ENCODE results near the gene HOXA11.

Gene HOXA11

GRCh38 chr7:27199849-27200760 is 15.1 kb upstream of the HOXA11 start, which contains the start of gene HOXA13:
Gene HOXA13 (minus strand): TSS chr7:27200091. CDS start chr7:27200077, 14 bp downstream.
- Histone ChIP-seq H2BK12ac (ENCODE audit: low read length in 2 of 2) (no peak within 1 kb of the TSS), H4K8ac (ENCODE audit: low read length) (no peak within 1 kb of the TSS), H3K23ac (ENCODE audit: low read length in 2 of 2) (no peak within 1 kb of the TSS), H3K4ac (ENCODE audit: low read depth in 1 of 2, low read length in 2 of 2) (no peak within 1 kb of the TSS), H3K4me1 (ENCODE audit: control insufficient read depth, insufficient read depth, low read depth, low read length) (peaks cover 28% of the 10 kb centered on the region), H3K27me3 (ENCODE audit: control insufficient read depth in 1 of 2, insufficient read depth in 1 of 2, low read length in 2 of 2) (peaks cover 79 to 89% of the 10 kb centered on the region in 2 experiments), H2AFZ (ENCODE audit: low read depth, low read length) (peak within 1 kb of the TSS; percentile 52), H3K9me3 (ENCODE audit: control insufficient read depth, low read length) (no peaks in the 10 kb centered on the region), H2BK5ac (ENCODE audit: low read depth, low read length, poor library complexity, severe bottlenecking) (no peak within 1 kb of the TSS), H3K27ac (ENCODE audit: low read length, poor library complexity, severe bottlenecking) (no peak within 1 kb of the TSS), H2AK5ac (ENCODE audit: low read length, severe bottlenecking) (no peak within 1 kb of the TSS), H3K9ac (ENCODE audit: low read length) (no peak within 1 kb of the TSS), H3K4me3 (ENCODE audit: insufficient read depth in 1 of 2, low read depth in 1 of 2, low read length in 2 of 2) (peak within 1 kb of the TSS; percentile 47 to 75), H2BK15ac (ENCODE audit: low read depth, poor library complexity, severe bottlenecking) (no peak within 1 kb of the TSS), H3K4me2 (ENCODE audit: low read length, poor library complexity, severe bottlenecking) (peak within 1 kb of the TSS; percentile 68), H3K18ac (ENCODE audit: low read depth in 1 of 2, low read length in 2 of 2) (no peak within 1 kb of the TSS), H2BK120ac (ENCODE audit: low read depth, low read length) (no peak within 1 kb of the TSS), H3K36me3 (ENCODE audit: control insufficient read depth in 1 of 2, insufficient read depth in 2 of 2, low read depth in 1 of 2, low read length in 2 of 2) (no peaks in the 10 kb centered on the region), H3K14ac (ENCODE audit: low read length in 2 of 2) (no peak within 1 kb of the TSS), H4K91ac (ENCODE audit: low read length) (no peak within 1 kb of the TSS), H3K79me1 (replicated peaks; ENCODE audit: low read length, poor library complexity, severe bottlenecking) (no peaks in the 10 kb centered on the region)
- under 1% methylated on average over 59 of the region's 99 CpGs for WGBS
- peak; percentile 8 for DNase-seq

DNA sequence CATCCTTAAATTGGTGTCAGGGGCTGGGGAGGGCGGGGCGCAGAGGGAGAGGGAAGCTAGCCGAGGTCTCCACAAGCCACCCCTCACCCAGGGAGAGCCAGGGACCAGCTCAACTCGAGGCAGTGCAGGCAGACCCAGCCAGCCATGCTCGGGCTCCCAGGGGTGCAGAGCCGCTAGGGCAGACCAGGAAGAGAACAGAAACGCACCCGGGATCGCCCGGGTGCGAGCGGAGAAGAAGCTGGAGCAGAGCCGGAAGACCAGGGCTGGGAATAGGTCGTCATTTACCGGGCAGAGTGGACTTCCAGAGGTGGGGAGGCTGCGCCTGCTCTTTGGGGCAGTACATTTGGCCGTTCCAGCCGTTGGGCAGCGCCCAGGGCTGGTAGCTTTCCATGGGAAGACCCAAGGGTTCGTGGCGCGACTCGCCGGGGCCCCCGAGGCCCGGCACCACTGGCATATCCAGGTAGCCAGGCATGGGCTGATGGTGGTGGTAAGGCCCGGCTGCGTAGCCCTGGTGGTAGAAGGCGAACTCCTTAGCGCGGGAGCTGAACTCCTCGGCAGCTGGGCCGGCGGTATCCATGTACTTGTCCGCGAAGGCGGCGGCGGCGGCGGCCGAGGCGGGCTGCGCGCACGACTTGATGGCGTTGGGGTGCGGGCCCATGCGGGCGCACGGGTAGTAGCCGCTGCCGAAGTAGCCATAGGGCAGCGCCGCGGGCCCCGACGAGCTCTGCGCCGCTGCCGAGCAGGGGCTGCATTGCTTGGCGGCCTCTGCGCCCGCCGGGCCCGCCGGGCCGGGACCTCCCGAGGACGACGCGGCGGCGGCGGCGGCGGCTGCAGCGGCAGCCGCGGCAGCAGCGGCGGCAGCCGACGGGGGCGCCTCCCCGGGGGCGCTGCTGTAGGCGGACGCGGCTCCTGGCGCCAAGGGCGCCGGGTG is 14.1 kb upstream of the HOXA11 start:
- Histone ChIP-seq H2AK5ac (ENCODE audit: low read length, severe bottlenecking) (no peak overlapping the region), H3K18ac (ENCODE audit: low read depth in 1 of 2, low read length in 2 of 2) (no peak overlapping the region), H2AFZ (ENCODE audit: low read depth, low read length) (peak overlapping the region; percentile 52), H3K4me2 (ENCODE audit: low read length, poor library complexity, severe bottlenecking) (peak overlapping the region; percentile 68), H3K27ac (ENCODE audit: low read length, poor library complexity, severe bottlenecking) (no peak overlapping the region), H3K4me1 (ENCODE audit: control insufficient read depth, insufficient read depth, low read depth, low read length) (peaks cover 23% of the 10 kb centered on the region), H3K36me3 (ENCODE audit: control insufficient read depth in 1 of 2, insufficient read depth in 2 of 2, low read depth in 1 of 2, low read length in 2 of 2) (no peaks in the 10 kb centered on the region), H3K23ac (ENCODE audit: low read length in 2 of 2) (no peak overlapping the region), H2BK5ac (ENCODE audit: low read depth, low read length, poor library complexity, severe bottlenecking) (no peak overlapping the region), H3K14ac (ENCODE audit: low read length in 2 of 2) (no peak overlapping the region), H2BK12ac (ENCODE audit: low read length in 2 of 2) (no peak overlapping the region), H2BK15ac (ENCODE audit: low read depth, poor library complexity, severe bottlenecking) (no peak overlapping the region), H3K27me3 (ENCODE audit: control insufficient read depth in 1 of 2, insufficient read depth in 1 of 2, low read length in 2 of 2) (peaks cover 77 to 87% of the 10 kb centered on the region in 2 experiments), H4K91ac (ENCODE audit: low read length) (no peak overlapping the region), H3K9ac (ENCODE audit: low read length) (no peak overlapping the region), H2BK120ac (ENCODE audit: low read depth, low read length) (no peak overlapping the region), H3K4me3 (ENCODE audit: insufficient read depth in 1 of 2, low read depth in 1 of 2, low read length in 2 of 2) (peak overlapping the region; percentile 47 to 62), H4K8ac (ENCODE audit: low read length) (no peak overlapping the region), H3K79me1 (replicated peaks; ENCODE audit: low read length, poor library complexity, severe bottlenecking) (no peaks in the 10 kb centered on the region), H3K9me3 (ENCODE audit: control insufficient read depth, low read length) (no peaks in the 10 kb centered on the region), H3K4ac (ENCODE audit: low read depth in 1 of 2, low read length in 2 of 2) (no peak overlapping the region)
- DNase-seq, result peak; percentile 22
- WGBS, result 3% methylated on average over 46 of the region's 93 CpGs

GRCh38 chr7:27198138-27198841 is 13.3 kb upstream of the HOXA11 start:
- Histone ChIP-seq H3K4me1 (ENCODE audit: control insufficient read depth, insufficient read depth, low read depth, low read length) (peaks cover 25% of the 10 kb centered on the region), H2BK5ac (ENCODE audit: low read depth, low read length, poor library complexity, severe bottlenecking) (no peak overlapping the region), H2BK120ac (ENCODE audit: low read depth, low read length) (no peak overlapping the region), H3K27ac (ENCODE audit: low read length, poor library complexity, severe bottlenecking) (no peak overlapping the region), H3K36me3 (ENCODE audit: control insufficient read depth in 1 of 2, insufficient read depth in 2 of 2, low read depth in 1 of 2, low read length in 2 of 2) (no peaks in the 10 kb centered on the region), H3K23ac (ENCODE audit: low read length in 2 of 2) (no peak overlapping the region), H3K4me3 (ENCODE audit: insufficient read depth in 1 of 2, low read depth in 1 of 2, low read length in 2 of 2) (no peak overlapping the region), H3K4me2 (ENCODE audit: low read length, poor library complexity, severe bottlenecking) (no peak overlapping the region), H3K4ac (ENCODE audit: low read depth in 1 of 2, low read length in 2 of 2) (no peak overlapping the region), H3K27me3 (ENCODE audit: control insufficient read depth in 1 of 2, insufficient read depth in 1 of 2, low read length in 2 of 2) (peaks cover 75 to 85% of the 10 kb centered on the region in 2 experiments), H2BK15ac (ENCODE audit: low read depth, poor library complexity, severe bottlenecking) (no peak overlapping the region), H3K14ac (ENCODE audit: low read length in 2 of 2) (no peak overlapping the region), H3K79me1 (replicated peaks; ENCODE audit: low read length, poor library complexity, severe bottlenecking) (no peaks in the 10 kb centered on the region), H3K9ac (ENCODE audit: low read length) (no peak overlapping the region), H3K9me3 (ENCODE audit: control insufficient read depth, low read length) (no peaks in the 10 kb centered on the region), H4K8ac (ENCODE audit: low read length) (no peak overlapping the region), H2AK5ac (ENCODE audit: low read length, severe bottlenecking) (no peak overlapping the region), H3K18ac (ENCODE audit: low read depth in 1 of 2, low read length in 2 of 2) (no peak overlapping the region), H2BK12ac (ENCODE audit: low read length in 2 of 2) (no peak overlapping the region), H2AFZ (ENCODE audit: low read depth, low read length) (no peak overlapping the region), H4K91ac (ENCODE audit: low read length) (no peak overlapping the region)
- no peak for DNase-seq
- 22% methylated on average over 27 of the region's 29 CpGs for WGBS
